Activated T-cell treated with anti-CD3 and anti-CD28 coated beads, Interleukin-2, amount 50 U/mL, for 72 hours (primary cell): ENCODE measurements around the gene RAET1E. TPM values are rescaled to one million over a fixed set of nuclear protein-coding genes. Genes with fewer than 3 reads are reported as not detected.
"Not testable (repeated sequence)": the region's sequence is repeated elsewhere in the genome, so short reads cannot be mapped to it uniquely, and the experiment has no call there.

Source experiments
- ATAC-seq, 2 donors: fragments of 150-1000 bp; cut with Tn5 transposase; replicated peaks in 1 of 2; 2 replicates each; pipeline ENCODE4 v1.10.0; 2021; ENCODE audit warnings: moderate library complexity in 2 of 2, mild to moderate bottlenecking in 1 of 2
- DNase-seq, 2 donors: peaks; one replicate each; pipeline ENCODE4 v3.0.0; 2021 to 2022; ENCODE audit warnings: mixed read lengths in 1 of 2
- H3K27ac Mint-ChIP-seq: one replicate; pipeline ENCODE4 v1.8.0; 2022; ENCODE audit warnings: mild to moderate bottlenecking, moderate library complexity, mixed read lengths
- H3K27me3 Mint-ChIP-seq: one replicate; pipeline ENCODE4 v1.8.0; 2022; ENCODE audit warnings: low read depth, mixed read lengths
- H3K36me3 Mint-ChIP-seq, 2 donors: one replicate each; pipeline ENCODE4 v1.8.0; 2022; ENCODE audit warnings: mixed read lengths in 2 of 2, mild to moderate bottlenecking in 1 of 2; ENCODE audit not compliant: insufficient read depth in 2 of 2
- H3K4me1 Mint-ChIP-seq: one replicate; pipeline ENCODE4 v1.8.0; 2022; ENCODE audit warnings: low read depth, mixed read lengths
- H3K4me3 Mint-ChIP-seq, 2 donors: one replicate each; pipeline ENCODE4 v1.8.0; 2022; ENCODE audit warnings: mild to moderate bottlenecking in 2 of 2, mixed read lengths in 2 of 2, moderate library complexity in 2 of 2
- H3K9me3 Mint-ChIP-seq, 2 donors: one replicate each; pipeline ENCODE4 v1.8.0; 2022; ENCODE audit warnings: mixed read lengths in 2 of 2
- total RNA-seq, 2 donors: library from RNA; stranded (reverse); gene quantifications; one replicate each; pipeline ENCODE4 v1.2.3, GENCODE V29; 2022

Gene RAET1E
- total RNA-seq, 2 donors from 2014 or later: not detected

- ATAC-seq (no peak), DNase-seq (no peak)
- peaks cover 3 to 5% of the 10 kb centered on the region in 2 donors for H3K36me3 Mint-ChIP-seq
- peaks cover 1 to 4% of the 10 kb centered on the region in 2 donors for H3K9me3 Mint-ChIP-seq
- H3K27ac Mint-ChIP-seq: no peak overlapping the region
- no peaks in the 10 kb centered on the region for H3K4me1 Mint-ChIP-seq
- H3K4me3 Mint-ChIP-seq: no peak overlapping the region
- H3K27me3 Mint-ChIP-seq: peaks cover 24% of the 10 kb centered on the region
Observed at GRCh38 chr6:149913085-149913484, 15.2 kb upstream of the RAET1E start.

- H3K36me3 Mint-ChIP-seq: not testable (repeated sequence)
Observed at GRCh38 chr6:149912680-149913079, 14.8 kb upstream of the RAET1E start.

GRCh38 chr6:149910721-149911151, 12.8 kb upstream of the RAET1E start:
- Mint-ChIP-seq H3K27me3 (peaks cover 29% of the 10 kb centered on the region), H3K4me3 (no peak overlapping the region), H3K4me1 (no peaks in the 10 kb centered on the region), H3K9me3 (peaks cover 6 to 8% of the 10 kb centered on the region in 2 donors), H3K36me3 (peaks cover 4 to 8% of the 10 kb centered on the region in 2 donors), H3K27ac (no peak overlapping the region)
- ATAC-seq (no peak), DNase-seq (no peak)

More at GRCh38 chr6:149912680-149913079, 14.8 kb upstream of the RAET1E start:
- not testable (repeated sequence) for DNase-seq, H3K9me3 Mint-ChIP-seq, ATAC-seq, H3K4me1 Mint-ChIP-seq, H3K4me3 Mint-ChIP-seq, H3K27ac Mint-ChIP-seq
- H3K27me3 Mint-ChIP-seq: peaks cover 23% of the 10 kb centered on the region

- no peak for DNase-seq
- Mint-ChIP-seq H3K36me3 (peaks cover 4 to 8% of the 10 kb centered on the region in 2 donors), H3K4me3 (no peak overlapping the region), H3K4me1 (no peaks in the 10 kb centered on the region), H3K9me3 (peaks cover 6 to 8% of the 10 kb centered on the region in 2 donors), H3K27me3 (peaks cover 29% of the 10 kb centered on the region), H3K27ac (no peak overlapping the region)
- ATAC-seq: no peak
Observed at GRCh38 chr6:149909701-149910470, 12.0 kb upstream of the RAET1E start.

GRCh38 chr6:149908480-149908879, 10.6 kb upstream of the RAET1E start:
- not testable (repeated sequence) for H3K9me3 Mint-ChIP-seq, DNase-seq, H3K36me3 Mint-ChIP-seq, H3K4me3 Mint-ChIP-seq, H3K27ac Mint-ChIP-seq, ATAC-seq, H3K4me1 Mint-ChIP-seq
- peaks cover 20% of the 10 kb centered on the region for H3K27me3 Mint-ChIP-seq

GRCh38 chr6:149907317-149907716, 9.4 kb upstream of the RAET1E start:
- Mint-ChIP-seq H3K36me3 (peaks cover 4 to 8% of the 10 kb centered on the region in 2 donors), H3K27ac (no peak overlapping the region), H3K4me1 (no peaks in the 10 kb centered on the region), H3K9me3 (peaks cover 6 to 8% of the 10 kb centered on the region in 2 donors), H3K27me3 (peaks cover 8% of the 10 kb centered on the region), H3K4me3 (no peak overlapping the region)
- ATAC-seq (no peak), DNase-seq (no peak)

GRCh38 chr6:149906405-149906804, 8.5 kb upstream of the RAET1E start:
- H3K9me3 Mint-ChIP-seq: peaks cover 6 to 8% of the 10 kb centered on the region in 2 donors
- peaks cover 6% of the 10 kb centered on the region for H3K27me3 Mint-ChIP-seq
- H3K4me3 Mint-ChIP-seq: no peak overlapping the region
- ATAC-seq (no peak), DNase-seq (no peak)
- H3K4me1 Mint-ChIP-seq: no peaks in the 10 kb centered on the region
- H3K27ac Mint-ChIP-seq: no peak overlapping the region
- peaks cover 4 to 8% of the 10 kb centered on the region in 2 donors for H3K36me3 Mint-ChIP-seq

GRCh38 chr6:149905911-149906371, 8.0 kb upstream of the RAET1E start:
- DNase-seq: no peak
- no peak overlapping the region for H3K27ac Mint-ChIP-seq
- peaks cover 6 to 8% of the 10 kb centered on the region in 2 donors for H3K9me3 Mint-ChIP-seq
- no peak overlapping the region for H3K4me3 Mint-ChIP-seq
- peaks cover 4 to 8% of the 10 kb centered on the region in 2 donors for H3K36me3 Mint-ChIP-seq
- no peaks in the 10 kb centered on the region for H3K4me1 Mint-ChIP-seq
- ATAC-seq: no peak
- H3K27me3 Mint-ChIP-seq: peaks cover 6% of the 10 kb centered on the region

GRCh38 chr6:149905371-149905910, 7.5 kb upstream of the RAET1E start:
- H3K4me3 Mint-ChIP-seq: no peak overlapping the region
- DNase-seq (no peak), ATAC-seq (no peak)
- no peak overlapping the region for H3K27ac Mint-ChIP-seq
- H3K9me3 Mint-ChIP-seq: peaks cover 6 to 8% of the 10 kb centered on the region in 2 donors
- H3K27me3 Mint-ChIP-seq: peaks cover 6% of the 10 kb centered on the region
- no peaks in the 10 kb centered on the region for H3K4me1 Mint-ChIP-seq
- peaks cover 4 to 8% of the 10 kb centered on the region in 2 donors for H3K36me3 Mint-ChIP-seq

- ATAC-seq (no peak), DNase-seq (no peak)
- Mint-ChIP-seq H3K27me3 (peaks cover 6% of the 10 kb centered on the region), H3K4me1 (no peaks in the 10 kb centered on the region), H3K27ac (no peak overlapping the region), H3K36me3 (peaks cover 4 to 8% of the 10 kb centered on the region in 2 donors), H3K4me3 (no peak overlapping the region), H3K9me3 (peaks cover 6 to 8% of the 10 kb centered on the region in 2 donors)
Observed at GRCh38 chr6:149904661-149905370, 6.9 kb upstream of the RAET1E start.

- no peak for ATAC-seq
- H3K4me3 Mint-ChIP-seq: no peak overlapping the region
- H3K27me3 Mint-ChIP-seq: peaks cover 11% of the 10 kb centered on the region
- H3K36me3 Mint-ChIP-seq: peaks cover 3 to 8% of the 10 kb centered on the region in 2 donors
- no peak overlapping the region for H3K27ac Mint-ChIP-seq
- H3K4me1 Mint-ChIP-seq: no peaks in the 10 kb centered on the region
- no peak for DNase-seq
- H3K9me3 Mint-ChIP-seq: peaks cover 4 to 8% of the 10 kb centered on the region in 2 donors
Observed at GRCh38 chr6:149903938-149904611, 6.2 kb upstream of the RAET1E start.

GRCh38 chr6:149901444-149902140, 3.7 kb upstream of the RAET1E start:
- peaks cover 4% of the 10 kb centered on the region for H3K4me1 Mint-ChIP-seq
- no peak overlapping the region for H3K4me3 Mint-ChIP-seq
- H3K36me3 Mint-ChIP-seq: no peaks in the 10 kb centered on the region
- H3K9me3 Mint-ChIP-seq: no peaks in the 10 kb centered on the region
- no peak overlapping the region for H3K27ac Mint-ChIP-seq
- peaks cover 9% of the 10 kb centered on the region for H3K27me3 Mint-ChIP-seq
- no peak for DNase-seq
- ATAC-seq: no peak
